Adrenal gland (tissue), 5 donors: ENCODE measurements around the gene ACSF3.

Experiments
- POLR2A ChIP-seq, 2 donors: fragments of 450-650 bp; IDR thresholded peaks; one replicate each; pipeline ENCODE4 v1.6.1; 2017; ENCODE audit warnings: antibody characterized with exemption in 2 of 2, mild to moderate bottlenecking in 2 of 2, moderate library complexity in 1 of 2
- TF ChIP-seq, protein P1 (sequence below), 6 experiments: fragments of 450-650 bp in 4 of 6; fragments of 200-600 bp in 2 of 6; sonication (generic) in 1 of 6; IDR thresholded peaks; 1 replicate in 5 of 6; 2 replicates in 1 of 6; pipeline versions ENCODE4 v1.5.1 to v1.8.0; 2016 to 2021; ENCODE audit warnings: antibody characterized with exemption in 6 of 6, mild to moderate bottlenecking in 2 of 6, moderate library complexity in 1 of 6
- donor health status: DM: no; HTN: no; CAD: no.

DNA sequence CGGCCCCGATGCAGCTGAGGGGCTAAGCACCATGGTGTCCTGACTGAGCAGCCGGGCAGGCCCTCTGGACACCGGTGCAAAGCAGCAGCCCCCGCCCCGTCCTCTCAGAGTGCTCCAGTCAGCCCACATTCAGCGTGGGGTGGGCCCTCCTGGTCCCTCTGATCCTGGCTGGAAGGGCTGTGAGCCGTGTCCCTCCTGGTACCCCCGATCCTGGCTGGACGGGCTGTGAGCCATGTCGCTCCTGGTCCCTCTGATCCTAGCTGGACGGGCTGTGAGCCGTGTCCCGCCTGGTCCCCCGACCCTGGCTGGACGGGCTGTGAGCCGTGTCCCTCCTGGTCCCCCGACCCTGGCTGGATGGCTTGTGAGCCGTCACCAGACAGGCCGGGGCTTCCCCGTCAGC lies 26.9 kb upstream of the ACSF3 start:
- TF ChIP-seq, protein P1, sequence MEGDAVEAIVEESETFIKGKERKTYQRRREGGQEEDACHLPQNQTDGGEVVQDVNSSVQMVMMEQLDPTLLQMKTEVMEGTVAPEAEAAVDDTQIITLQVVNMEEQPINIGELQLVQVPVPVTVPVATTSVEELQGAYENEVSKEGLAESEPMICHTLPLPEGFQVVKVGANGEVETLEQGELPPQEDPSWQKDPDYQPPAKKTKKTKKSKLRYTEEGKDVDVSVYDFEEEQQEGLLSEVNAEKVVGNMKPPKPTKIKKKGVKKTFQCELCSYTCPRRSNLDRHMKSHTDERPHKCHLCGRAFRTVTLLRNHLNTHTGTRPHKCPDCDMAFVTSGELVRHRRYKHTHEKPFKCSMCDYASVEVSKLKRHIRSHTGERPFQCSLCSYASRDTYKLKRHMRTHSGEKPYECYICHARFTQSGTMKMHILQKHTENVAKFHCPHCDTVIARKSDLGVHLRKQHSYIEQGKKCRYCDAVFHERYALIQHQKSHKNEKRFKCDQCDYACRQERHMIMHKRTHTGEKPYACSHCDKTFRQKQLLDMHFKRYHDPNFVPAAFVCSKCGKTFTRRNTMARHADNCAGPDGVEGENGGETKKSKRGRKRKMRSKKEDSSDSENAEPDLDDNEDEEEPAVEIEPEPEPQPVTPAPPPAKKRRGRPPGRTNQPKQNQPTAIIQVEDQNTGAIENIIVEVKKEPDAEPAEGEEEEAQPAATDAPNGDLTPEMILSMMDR (IDR thresholded peaks at IDR 0.05): no peak
- TF ChIP-seq POLR2A (IDR thresholded peaks at IDR 0.05): no peak
